ENCODE results near the gene SELENON. TPM values are rescaled to one million over a fixed set of nuclear protein-coding genes. Genes with fewer than 3 reads are reported as not detected.
A peak's percentile ranks its signal among the peaks of the same experiment; 100 is the strongest.

SELENON gene
- total and polyA plus RNA-seq, 4 donors: 35.9 to 88.8 (median 48.3) TPM

GRCh38 chr1:25794325-25794724 lies 5.7 kb upstream of the SELENON start:
- 55 to 71% methylated on average over 8 of the region's 8 CpGs for WGBS, 2 donors

GRCh38 chr1:25795211-25795610 lies 4.8 kb upstream of the SELENON start:
- no peak overlapping the region for H3K4me3 ChIP-seq
- H3K9ac ChIP-seq (ENCODE audit: insufficient read depth in 1 of 2, low read length in 2 of 2): no peak overlapping the region
- peaks cover 0 to 1% (median 0%) of the 10 kb centered on the region in 4 donors for H3K36me3 ChIP-seq (ENCODE audit: control insufficient read depth in 4 of 4, insufficient read depth in 4 of 4, low read length in 4 of 4)
- no peaks in the 10 kb centered on the region for H3K9me3 ChIP-seq (ENCODE audit: control insufficient read depth in 4 of 4, insufficient read depth in 3 of 4, low read length in 3 of 4)
- TF ChIP-seq CTCF (IDR thresholded peaks at IDR 0.05; ENCODE audit: control extremely low read depth, extremely low read depth): no peak
- DNase-seq (no peak), ATAC-seq (ENCODE audit: insufficient read depth, low FRiP score) (no peak)
- H3K27ac ChIP-seq (ENCODE audit: low read depth in 1 of 2, low read length in 1 of 2): no peak overlapping the region
- peaks cover 0 to 6% (median 2%) of the 10 kb centered on the region in 5 donors for H3K4me1 ChIP-seq (ENCODE audit: control insufficient read depth in 5 of 5, insufficient read depth in 5 of 5, low read length in 5 of 5)
- no peaks in the 10 kb centered on the region for H3K27me3 ChIP-seq (ENCODE audit: control insufficient read depth in 3 of 3, insufficient read depth in 3 of 3, low read length in 2 of 3)
- 89 to 90% methylated on average over 2 of the region's 2 CpGs for WGBS, 2 donors

More at GRCh38 chr1:25794325-25794724, 5.7 kb upstream of the SELENON start:
- no peaks in the 10 kb centered on the region for H3K9me3 ChIP-seq (ENCODE audit: control insufficient read depth in 4 of 4, insufficient read depth in 3 of 4, low read length in 3 of 4)
- DNase-seq: no peak
- ATAC-seq (ENCODE audit: insufficient read depth, low FRiP score): no peak
- no peaks in the 10 kb centered on the region for H3K27me3 ChIP-seq (ENCODE audit: control insufficient read depth in 3 of 3, insufficient read depth in 3 of 3, low read length in 2 of 3)
- H3K36me3 ChIP-seq (ENCODE audit: control insufficient read depth in 4 of 4, insufficient read depth in 4 of 4, low read length in 4 of 4): peaks cover 0 to 1% (median 0%) of the 10 kb centered on the region in 4 donors
- no peak overlapping the region for H3K4me3 ChIP-seq
- H3K4me1 ChIP-seq (ENCODE audit: control insufficient read depth in 5 of 5, insufficient read depth in 5 of 5, low read length in 5 of 5): peaks cover 0 to 3% (median 0%) of the 10 kb centered on the region in 5 donors
- H3K27ac ChIP-seq (ENCODE audit: low read depth in 1 of 2, low read length in 1 of 2): no peak overlapping the region
- TF ChIP-seq CTCF (IDR thresholded peaks at IDR 0.05; ENCODE audit: control extremely low read depth, extremely low read depth): no peak
- H3K9ac ChIP-seq (ENCODE audit: insufficient read depth in 1 of 2, low read length in 2 of 2): no peak overlapping the region

GRCh38 chr1:25795946-25796810 lies 3.8 kb upstream of the SELENON start:
- Histone ChIP-seq H3K9ac (ENCODE audit: insufficient read depth in 1 of 2, low read length in 2 of 2) (no peak overlapping the region), H3K36me3 (ENCODE audit: control insufficient read depth in 4 of 4, insufficient read depth in 4 of 4, low read length in 4 of 4) (no peaks in the 10 kb centered on the region), H3K4me3 (no peak overlapping the region), H3K4me1 (ENCODE audit: control insufficient read depth in 5 of 5, insufficient read depth in 5 of 5, low read length in 5 of 5) (peaks cover 0 to 14% (median 2%) of the 10 kb centered on the region in 5 donors), H3K27me3 (ENCODE audit: control insufficient read depth in 3 of 3, insufficient read depth in 3 of 3, low read length in 2 of 3) (no peaks in the 10 kb centered on the region), H3K27ac (ENCODE audit: low read depth in 1 of 2, low read length in 1 of 2) (peak overlapping the region in 1 of 2 donors; percentile 53), H3K9me3 (ENCODE audit: control insufficient read depth in 4 of 4, insufficient read depth in 3 of 4, low read length in 3 of 4) (no peaks in the 10 kb centered on the region)
- ATAC-seq (ENCODE audit: insufficient read depth, low FRiP score) (peak; percentile 32), DNase-seq (no peak)
- TF ChIP-seq CTCF (IDR thresholded peaks at IDR 0.05; ENCODE audit: control extremely low read depth, extremely low read depth): no peak
- 67 to 72% methylated on average over 22 of the region's 22 CpGs for WGBS, 2 donors
